ENCODE data around the gene DAB2IP.

DNA sequence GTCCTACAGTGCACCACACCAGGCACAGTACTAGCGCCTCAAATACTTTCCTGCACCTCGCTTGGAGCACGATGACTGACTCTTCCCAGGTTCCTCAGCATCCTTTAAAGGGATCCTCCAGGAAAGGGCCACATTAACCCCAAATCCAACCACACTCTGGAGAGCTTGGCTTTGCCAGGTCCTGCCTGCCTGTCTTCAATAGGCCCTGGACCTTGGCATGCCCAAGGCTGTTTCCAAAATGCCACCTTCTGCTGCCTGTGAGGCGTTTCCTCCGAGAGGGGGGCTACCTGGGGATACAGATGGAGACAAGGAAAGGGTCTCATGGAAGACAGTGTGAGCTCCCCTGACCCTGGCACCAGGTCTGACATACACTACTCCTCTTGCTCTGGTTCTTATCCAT, 169.9 kb downstream of the DAB2IP start:
- TF ChIP-seq, protein P1, sequence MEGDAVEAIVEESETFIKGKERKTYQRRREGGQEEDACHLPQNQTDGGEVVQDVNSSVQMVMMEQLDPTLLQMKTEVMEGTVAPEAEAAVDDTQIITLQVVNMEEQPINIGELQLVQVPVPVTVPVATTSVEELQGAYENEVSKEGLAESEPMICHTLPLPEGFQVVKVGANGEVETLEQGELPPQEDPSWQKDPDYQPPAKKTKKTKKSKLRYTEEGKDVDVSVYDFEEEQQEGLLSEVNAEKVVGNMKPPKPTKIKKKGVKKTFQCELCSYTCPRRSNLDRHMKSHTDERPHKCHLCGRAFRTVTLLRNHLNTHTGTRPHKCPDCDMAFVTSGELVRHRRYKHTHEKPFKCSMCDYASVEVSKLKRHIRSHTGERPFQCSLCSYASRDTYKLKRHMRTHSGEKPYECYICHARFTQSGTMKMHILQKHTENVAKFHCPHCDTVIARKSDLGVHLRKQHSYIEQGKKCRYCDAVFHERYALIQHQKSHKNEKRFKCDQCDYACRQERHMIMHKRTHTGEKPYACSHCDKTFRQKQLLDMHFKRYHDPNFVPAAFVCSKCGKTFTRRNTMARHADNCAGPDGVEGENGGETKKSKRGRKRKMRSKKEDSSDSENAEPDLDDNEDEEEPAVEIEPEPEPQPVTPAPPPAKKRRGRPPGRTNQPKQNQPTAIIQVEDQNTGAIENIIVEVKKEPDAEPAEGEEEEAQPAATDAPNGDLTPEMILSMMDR (IDR thresholded peaks at IDR 0.05; ENCODE audit: insufficient read depth, low read length, poor library complexity, severe bottlenecking) = no peak
- no peak for TF ChIP-seq EZH2phosphoT487 (conservative IDR thresholded peaks at IDR 0.05; ENCODE audit: low read length)
